Hematopoietic multipotent progenitor cell treated with erythropoietin and hydrocortisone succinate and interleukin-3 and kit ligand, for 17 days (in vitro differentiated cells): Measurements from ENCODE around the gene C15orf39.

Experiments used
- DNase-seq: peaks from one replicate; pipeline ENCODE4 v3.0.0-alpha.2; 2015; ENCODE audit warnings: low spot score

Gene C15orf39

DNA sequence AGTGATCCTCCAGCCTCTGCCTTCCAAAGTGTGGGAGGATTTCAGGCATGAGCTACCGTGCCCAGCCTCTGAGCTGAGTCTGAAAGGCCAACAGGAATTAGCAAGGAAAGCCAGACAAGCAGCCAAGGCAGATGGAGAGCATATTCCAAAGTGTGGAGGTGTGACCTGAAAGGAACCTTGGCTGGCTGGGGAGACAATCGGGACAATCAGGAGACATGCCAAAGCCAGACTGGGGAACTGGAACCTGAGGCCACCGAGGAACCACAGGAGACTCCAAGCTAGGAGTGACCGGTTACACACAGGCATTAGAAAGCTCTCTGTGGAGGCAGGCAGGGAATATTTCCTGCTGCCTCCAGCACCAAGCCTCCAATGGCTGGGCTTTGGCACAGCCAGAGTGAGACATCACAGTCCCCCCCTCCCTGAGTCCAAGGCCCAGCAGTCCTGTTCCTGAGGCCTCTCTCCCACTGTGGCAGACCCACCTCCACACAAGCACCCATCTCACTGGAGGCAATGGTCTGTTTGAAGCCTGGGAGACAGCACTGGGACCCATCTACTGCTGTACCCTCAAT is 4.5 kb upstream of the C15orf39 start:
- DNase-seq = no peak

DNA sequence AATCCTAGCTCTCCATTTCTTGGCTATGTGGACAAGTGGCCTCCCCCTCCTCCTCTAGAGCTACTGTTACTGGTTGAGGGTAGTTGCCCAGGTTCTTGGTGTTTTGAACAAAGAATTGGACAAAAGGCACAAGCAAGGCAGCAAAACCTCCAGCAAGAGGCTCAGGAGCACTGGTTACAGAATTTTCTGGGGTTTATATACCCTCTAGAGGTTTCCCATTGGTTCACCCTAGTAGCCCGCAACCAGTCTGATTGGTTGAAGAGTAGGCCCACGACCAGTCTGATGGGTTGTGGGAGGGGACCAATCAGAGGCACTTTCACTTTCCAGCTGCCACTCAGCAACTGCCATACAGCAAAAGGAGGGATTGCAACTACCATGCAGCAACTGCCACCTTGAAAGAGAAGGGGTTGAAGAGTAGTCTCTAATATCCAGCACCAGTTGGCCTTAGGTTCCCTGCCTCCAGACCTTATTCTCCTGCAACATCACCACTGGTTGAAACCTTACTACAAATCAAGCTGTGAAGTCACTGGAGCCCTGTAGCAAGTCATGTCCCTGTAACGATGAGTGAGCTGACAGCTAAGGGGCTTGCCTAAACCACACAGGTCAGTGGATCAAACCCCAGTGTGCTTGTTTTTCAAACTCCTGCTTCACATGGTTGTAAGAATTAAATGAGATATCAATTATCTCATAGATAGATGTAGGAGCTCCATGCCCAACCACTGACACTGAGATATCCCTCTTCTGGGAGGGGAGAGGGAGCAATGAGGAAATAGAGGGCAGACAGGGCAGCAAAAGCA is 2.9 kb upstream of the C15orf39 start:
- peak; percentile 61 for DNase-seq

DNA sequence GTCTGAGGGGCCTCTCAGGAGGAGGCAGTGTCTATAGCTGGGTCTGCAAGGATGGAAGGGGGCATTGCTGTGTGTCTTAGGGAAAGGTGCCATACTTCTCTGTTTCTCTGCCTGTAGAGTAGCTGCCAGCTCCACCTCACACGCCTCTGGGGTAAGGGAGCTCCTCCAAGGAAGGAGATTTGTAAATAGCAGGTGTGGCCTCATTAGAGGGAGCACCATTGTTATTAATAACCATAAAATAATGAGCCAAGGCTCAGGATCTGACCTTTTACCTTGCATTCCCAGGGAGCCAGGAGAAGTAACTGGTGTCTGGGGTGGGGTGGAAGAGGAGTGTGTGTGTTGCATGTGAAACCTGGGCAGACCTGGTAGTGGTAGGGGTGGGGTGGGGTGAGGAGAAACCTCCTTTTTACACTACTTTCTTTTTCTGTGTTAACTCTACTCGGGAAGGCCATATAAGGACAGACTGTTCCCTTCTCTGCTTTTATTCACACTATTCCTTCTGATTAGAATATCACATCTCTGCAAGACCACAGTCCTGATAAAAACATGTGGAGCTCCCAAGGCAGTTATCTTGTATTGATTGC is 2.2 kb upstream of the C15orf39 start:
- DNase-seq = no peak

DNA sequence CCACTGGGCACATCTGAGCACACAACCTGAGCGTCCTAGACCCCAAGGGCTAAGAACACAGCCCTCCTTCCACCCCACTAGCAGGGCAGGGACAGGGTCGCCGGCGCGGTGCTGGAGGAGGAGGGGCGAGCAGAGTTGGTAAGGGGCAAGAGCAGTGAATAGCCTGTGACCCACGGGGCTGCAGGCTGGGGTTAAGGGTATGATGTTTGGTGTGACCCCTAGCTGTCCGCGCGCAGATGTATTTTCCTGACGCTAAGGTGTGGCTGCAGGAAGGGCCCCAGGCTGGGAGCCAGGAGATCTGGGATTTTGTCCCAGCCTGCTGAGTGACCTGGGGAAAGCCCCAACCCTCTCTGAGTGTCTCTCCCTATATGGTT is 1.3 kb upstream of the C15orf39 start:
- no peak for DNase-seq

DNA sequence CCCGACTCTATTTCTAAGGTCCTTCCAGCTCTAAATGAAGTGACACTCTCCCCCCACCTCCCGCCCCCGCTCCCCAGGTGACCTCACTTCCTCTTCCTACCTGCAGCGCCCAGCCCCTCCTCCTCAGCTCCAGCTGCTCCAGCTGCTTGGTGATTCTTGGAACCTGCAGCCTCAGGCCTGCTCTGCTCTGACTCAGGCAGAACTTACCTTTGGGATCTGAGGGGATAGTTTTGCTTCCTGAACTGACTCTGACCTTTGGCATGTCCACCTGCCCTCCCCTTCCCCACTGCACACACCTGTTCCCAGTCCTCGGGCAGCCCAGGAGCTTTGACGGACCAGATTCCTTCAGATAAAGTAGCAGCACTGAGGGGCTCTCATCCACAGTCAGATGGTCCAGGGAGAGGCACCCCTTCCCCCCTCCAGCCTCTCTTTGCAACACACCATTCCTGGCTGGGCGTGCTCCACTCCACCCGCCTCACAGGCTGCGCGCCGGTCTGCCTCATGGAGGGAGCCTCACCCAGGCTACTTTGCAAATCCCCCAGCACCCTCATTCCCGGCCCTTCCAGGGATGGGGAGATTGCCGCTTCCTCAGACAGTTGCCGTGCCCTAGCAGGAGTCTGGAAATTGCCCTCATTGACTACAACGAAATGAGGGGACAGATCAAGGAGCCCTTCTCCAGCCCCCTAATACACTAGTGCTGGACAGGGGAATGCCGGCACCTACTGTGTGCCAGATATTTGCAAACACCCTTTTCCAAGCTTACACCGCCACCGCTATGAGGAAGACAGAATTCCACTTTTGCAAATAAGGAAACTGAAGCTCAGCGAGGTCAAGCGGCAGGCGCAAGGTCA is 692 bp upstream of the C15orf39 start:
- peak; percentile 14 for DNase-seq

DNA sequence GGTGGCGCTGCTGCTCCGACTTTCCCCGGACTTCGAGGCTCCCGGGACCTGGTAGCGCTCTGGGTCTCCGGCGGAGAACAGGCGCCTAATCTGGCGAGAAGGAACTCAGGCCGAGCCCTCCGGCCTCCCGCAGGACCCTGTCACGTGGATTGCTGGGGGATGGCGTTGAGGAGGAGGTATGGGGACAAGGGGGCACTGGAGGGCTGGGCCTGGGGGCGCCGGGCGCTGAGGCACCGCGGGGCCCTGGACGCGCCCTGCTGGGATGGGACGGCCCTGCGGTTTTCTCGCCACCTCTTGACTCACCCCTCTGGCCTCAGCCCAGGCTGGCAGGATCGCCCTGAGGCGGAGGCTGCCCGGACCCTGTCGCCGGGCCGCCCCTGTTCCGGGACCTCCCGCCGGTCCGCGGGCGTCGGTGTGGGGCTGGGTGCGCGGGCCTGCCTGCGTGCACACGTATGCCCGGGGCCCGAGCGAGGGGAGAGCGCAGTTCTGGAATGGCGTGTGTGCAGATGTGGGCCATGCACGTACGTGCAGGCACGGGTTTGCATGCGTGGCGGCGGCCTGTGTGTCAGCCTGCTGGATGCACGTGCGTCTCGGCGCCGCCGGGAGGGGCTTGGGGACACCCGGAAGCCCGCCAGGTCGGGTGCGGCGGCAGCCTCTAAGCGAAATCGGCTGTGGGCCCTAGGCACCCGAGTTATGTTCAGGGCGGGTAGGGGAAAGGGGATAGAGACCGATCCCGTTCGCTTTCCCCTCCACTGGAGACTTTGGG is 752 bp downstream of the C15orf39 start:
- DNase-seq = peak; percentile 30

DNA sequence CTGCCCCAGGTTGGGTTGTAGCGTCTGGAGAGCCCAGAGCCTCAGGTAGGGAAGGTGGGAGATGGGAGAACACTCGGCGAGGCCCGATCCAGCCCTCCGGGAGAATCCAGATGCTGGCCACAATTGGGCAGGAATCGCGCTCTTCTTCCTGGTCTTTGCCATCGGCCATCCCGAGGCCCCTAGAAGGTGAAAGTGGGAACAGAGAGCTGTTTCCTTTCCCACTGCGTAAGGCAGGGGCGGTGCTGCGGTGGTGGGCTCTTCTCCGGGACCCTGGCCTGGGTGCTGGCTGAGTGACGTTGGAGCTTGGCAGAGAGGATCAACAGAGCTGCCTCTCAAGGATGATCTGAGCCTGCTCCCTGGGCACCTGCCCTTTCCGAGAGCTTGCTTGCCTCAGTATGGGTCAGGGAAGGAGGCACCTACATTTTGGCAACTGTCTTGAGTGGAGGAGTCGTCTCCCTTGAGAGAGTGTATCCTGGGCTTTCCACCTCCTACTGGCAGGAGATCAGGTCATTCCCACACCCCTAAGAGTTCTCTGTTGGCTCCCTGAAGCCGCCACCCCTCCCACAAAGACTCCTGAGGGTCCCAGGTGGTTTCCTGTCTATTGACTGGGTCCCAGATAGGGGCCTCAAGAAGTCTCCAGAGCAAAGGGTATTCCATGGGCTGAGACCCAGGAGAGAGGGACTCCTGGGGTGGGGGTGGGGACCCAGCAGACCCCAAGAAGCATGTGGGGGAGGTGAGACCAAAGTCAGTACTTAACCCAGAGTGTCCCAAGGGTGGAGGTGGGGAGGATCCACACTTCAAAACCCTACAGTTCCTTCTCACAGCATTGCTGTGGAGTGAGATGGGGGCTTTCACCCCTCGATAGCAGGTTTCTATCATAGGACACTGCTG is 1.6 kb downstream of the C15orf39 start:
- no peak for DNase-seq

DNA sequence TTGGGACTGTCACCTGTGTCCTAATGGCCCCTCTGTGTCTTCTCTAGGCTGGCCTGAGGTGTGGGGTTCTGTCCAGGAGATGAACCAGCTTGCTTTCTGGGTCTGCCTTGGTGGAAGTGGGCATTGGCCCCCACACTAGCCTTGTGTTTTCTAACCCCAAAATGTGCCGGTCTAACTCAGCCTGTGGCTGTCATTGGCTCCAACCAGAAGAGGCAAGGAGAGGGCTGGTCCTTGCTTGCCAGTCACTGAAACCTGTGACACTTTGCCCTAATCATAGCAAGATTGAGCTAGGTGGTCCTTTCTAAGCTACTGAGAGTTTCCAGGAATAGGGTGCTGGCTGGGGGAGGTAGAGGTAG is 2.2 kb downstream of the C15orf39 start:
- no peak for DNase-seq

DNA sequence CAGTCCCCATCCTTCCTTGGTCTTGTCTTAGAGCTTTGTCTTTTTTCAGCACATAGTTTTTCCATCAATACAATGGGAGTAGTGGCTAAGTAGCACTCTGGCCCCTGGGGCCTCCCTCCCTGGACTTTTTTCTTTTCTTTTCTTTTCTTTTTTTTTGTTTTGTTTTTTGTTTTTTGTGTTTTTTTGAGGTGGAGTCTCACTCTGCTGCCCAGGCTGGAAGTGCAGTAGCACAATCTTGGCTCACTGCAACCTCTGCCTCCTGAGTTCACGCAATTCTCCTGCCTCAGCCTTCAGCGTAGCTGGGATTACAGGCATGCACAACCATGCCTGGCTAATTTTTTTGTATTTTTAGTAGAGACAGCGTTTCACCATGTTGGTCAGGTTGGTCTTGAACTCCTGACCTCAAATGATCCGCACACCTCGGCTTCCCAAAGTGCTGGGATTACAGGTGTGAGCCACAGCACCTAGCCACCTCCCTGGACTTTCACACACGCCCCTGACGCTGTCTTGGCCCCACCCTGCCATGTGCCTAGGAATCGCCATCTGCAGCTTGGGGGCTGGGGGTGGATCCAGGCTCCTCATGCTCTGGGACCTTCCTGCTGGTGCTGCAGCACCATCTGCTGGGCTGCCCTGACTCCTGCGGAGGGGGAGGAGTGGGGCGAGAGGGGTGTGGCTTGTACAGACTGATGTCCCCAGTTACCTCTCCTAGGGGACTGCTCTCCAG is 2.8 kb downstream of the C15orf39 start:
- DNase-seq = peak; percentile 84

DNA sequence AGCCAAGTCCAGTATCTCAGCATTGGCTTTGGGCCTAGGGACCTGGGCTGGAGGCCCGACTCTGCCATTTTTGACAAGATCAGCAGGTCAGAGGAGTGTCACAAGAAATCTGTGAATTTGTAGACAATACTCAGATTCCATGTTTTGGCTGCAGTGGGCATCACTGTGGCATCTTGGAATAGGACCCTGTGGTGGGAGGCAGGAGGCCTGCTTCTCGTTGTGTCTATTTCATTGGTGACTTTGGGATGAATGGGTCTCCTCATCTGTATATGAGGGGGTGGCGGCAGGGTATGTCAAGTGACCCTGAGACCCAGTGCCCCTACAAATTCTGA is 3.3 kb downstream of the C15orf39 start:
- no peak for DNase-seq

DNA sequence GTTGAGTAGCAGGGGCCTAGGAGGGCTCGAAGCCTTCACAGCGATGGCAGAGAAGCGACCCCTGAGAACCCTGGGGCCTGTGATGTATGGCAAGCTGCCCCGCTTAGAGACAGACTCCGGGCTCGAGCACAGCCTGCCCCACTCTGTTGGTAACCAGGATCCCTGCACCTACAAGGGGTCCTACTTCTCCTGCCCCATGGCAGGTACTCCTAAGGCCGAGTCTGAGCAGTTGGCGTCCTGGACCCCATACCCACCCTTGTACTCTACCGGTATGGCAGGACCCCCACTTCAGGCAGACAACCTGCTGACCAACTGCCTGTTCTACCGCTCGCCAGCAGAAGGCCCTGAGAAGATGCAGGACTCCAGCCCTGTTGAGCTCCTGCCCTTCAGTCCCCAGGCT is 4.3 kb downstream of the C15orf39 start:
- DNase-seq = no peak

DNA sequence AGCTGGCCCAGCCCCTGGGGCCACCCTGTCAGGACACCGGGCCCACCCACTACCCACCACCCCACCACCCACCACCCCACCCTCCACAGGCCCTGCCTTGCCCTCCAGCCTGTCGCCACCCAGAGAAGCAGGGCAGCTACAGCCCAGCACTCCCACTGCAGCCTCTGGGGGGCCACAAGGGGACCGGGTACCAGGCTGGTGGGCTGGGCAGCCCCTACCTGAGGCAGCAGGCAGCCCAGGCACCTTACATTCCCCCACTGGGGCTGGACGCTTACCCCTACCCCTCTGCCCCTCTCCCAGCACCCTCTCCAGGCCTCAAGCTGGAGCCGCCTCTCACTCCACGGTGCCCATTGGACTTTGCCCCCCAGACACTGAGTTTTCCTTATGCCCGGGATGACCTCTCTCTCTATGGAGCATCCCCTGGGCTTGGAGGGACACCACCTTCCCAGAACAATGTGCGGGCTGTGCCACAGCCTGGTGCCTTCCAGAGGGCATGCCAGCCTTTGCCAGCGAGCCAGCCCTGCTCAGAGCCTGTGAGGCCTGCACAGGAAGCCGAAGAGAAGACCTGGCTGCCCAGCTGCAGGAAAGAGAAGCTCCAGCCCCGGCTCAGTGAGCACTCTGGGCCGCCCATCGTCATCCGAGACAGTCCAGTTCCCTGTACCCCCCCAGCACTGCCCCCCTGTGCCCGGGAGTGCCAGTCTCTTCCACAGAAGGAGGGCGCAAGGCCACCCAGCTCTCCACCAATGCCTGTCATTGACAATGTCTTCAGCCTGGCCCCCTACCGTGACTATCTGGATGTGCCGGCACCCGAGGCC is 5.3 kb downstream of the C15orf39 start:
- DNase-seq = no peak

DNA sequence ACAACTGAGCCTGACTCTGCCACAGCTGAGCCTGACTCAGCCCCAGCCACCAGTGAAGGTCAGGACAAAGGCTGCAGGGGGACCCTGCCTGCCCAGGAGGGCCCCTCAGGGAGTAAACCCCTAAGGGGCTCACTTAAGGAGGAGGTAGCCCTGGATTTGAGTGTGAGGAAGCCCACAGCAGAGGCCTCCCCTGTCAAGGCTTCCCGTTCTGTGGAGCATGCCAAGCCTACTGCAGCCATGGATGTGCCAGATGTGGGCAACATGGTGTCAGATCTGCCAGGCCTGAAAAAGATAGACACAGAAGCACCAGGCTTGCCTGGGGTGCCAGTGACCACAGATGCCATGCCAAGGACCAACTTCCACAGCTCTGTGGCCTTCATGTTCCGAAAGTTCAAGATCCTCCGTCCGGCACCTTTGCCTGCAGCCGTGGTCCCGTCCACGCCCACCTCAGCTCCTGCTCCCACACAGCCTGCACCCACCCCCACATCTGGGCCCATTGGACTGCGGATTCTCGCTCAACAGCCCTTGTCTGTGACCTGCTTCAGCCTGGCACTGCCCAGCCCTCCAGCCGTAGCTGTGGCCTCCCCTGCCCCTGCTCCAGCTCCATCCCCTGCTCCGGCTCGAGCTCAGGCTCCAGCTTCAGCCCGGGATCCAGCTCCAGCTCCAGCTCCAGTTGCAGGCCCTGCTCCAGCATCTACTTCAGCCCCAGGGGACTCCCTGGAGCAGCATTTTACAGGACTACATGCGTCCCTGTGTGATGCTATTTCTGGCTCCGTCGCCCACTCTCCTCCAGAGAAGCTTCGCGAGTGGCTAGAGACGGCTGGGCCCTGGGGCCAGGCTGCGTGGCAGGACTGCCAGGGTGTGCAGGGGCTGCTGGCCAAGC is 6.2 kb downstream of the C15orf39 start:
- DNase-seq = no peak

DNA sequence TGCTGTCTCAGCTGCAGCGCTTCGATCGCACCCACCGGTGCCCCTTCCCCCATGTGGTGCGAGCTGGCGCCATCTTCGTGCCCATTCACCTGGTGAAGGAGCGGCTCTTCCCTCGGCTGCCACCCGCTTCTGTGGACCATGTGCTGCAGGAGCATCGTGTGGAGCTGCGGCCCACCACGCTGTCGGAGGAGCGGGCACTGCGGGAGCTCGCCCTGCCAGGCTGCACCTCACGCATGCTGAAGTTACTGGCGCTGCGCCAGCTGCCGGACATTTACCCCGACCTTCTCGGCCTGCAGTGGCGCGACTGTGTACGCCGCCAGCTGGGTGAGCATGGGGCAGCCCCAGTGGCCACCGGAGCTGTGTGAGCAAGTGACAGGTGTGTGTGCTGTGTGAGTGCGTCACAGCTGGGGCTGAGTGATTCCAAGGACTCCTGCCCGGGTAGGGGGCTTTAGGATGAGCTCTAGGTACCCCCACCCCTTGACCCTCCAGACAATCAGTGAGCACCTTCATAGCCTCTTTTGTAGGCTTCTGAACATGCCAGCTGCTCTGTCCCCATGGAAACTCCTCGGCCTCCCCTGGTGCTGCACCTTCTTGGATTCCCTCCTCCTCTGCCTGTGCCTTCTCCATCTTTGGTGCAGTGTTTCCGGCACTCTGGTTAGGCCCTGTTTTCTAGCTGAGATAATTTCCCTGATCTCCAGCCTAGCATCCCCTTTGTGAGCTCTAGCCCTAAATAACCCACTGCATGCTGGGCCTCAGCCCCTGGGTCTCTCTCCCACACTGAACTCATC is 7.0 kb downstream of the C15orf39 start:
- DNase-seq = no peak

DNA sequence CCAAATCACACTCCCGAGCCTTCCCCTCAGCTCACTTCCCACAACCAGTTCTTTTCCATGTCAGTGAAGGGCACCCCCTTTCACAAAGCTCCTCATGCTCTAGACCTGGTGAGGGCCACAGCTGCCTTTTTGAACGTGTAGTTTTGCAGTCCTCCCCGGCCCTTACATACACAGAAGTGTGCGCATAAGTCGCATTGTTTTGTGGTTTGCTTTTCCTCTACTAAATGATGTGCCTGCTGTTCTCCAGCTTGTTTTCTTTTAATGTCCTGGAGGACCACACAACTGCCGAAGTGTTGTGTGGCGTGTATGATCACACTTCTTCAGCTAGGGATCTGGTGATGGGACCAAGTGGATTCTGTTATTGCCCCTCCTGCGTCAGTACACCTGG is 7.6 kb downstream of the C15orf39 start:
- no peak for DNase-seq

DNA sequence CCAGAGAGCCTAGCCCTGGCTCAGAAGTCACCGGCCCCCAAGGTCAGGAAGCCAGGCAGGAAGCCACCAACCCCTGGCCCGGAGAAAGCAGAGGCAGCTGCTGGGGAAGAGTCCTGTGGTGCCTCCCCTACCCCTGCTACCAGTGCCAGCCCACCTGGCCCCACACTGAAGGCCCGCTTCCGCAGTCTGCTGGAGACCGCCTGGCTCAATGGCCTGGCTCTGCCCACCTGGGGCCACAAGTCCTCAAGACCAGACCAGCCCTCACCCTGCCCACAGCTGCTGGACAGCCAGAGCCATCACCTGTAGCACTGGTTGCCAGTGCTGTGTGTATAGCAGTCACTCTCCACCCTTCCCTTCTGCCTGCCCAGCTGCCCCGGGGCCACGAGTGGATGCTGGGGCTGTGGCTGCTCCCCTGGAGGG is 9.1 kb downstream of the C15orf39 start:
- DNase-seq = no peak

DNA sequence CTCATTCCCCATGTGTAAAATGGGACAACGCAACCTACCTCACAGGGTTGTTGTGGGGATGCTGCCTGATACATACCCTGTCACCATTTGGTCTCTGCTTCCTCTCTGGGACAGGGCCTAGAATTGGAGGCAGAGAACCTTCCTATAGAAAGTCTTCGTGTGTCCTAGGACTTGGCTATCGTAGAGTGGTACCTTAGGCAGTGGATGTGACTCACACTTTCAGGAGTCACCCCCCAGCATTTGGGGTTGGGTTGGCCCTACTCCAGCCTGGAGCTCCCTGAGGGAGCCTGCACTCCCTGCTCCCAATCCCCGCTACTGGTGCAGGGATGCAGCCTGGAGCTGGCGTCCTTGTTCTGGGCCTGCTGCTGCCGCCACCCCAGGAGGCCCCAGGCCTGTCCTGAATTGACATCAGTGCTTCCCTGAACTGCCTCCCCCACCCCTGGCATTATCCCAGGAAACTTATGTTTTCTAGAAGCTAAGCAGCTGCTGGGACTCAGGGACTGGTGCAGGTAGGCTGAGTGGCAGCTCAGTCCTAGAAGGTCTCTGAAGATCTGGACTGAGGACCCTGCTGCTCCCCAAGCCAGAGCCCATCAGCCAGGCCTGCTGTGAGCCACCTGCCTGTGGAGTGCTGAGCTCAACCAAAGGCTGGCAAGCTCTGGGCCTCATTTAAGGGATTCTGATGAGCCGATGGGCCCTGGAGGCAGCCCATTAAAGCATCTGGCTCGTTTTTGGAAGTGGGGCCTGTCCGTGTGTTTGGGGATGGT is 9.9 kb downstream of the C15orf39 start:
- no peak for DNase-seq
